GM06990 (cell line): Measurements from ENCODE around the gene ELL.

ENCODE experiments used
- DNase-seq: peaks from one replicate; pipeline ENCODE4 v3.0.0-alpha.2; 2011; ENCODE audit not compliant: insufficient read length; ENCODE audit errors: extremely low read depth
- H3K27me3 ChIP-seq: replicated peaks from 2 replicates; pipeline ENCODE4 v1.6.0; 2011; ENCODE audit warnings: low read length; ENCODE audit not compliant: control insufficient read depth, insufficient read depth
- H3K36me3 ChIP-seq: 2 replicates; pipeline ENCODE4 v1.5.1; 2011; ENCODE audit warnings: low read length; ENCODE audit not compliant: control insufficient read depth, insufficient read depth
- H3K4me3 ChIP-seq: replicated peaks from 2 replicates; pipeline ENCODE4 v1.5.1; 2011; ENCODE audit warnings: low read depth, mild to moderate bottlenecking, control low read depth, low read length
- CTCF ChIP-seq: IDR thresholded peaks from 2 replicates; pipeline ENCODE4 v1.5.1; 2011; ENCODE audit warnings: low read length, control low read depth, mild to moderate bottlenecking, inconsistent platforms; ENCODE audit not compliant: insufficient read depth, poor library complexity, severe bottlenecking

ELL gene

GRCh38 chr19:18558202-18558555 lies 36.3 kb upstream of the ELL start:
- TF ChIP-seq CTCF = no peak
- Histone ChIP-seq H3K36me3 (peaks cover 9% of the 10 kb centered on the region), H3K4me3 (peak overlapping the region; percentile 99), H3K27me3 (no peaks in the 10 kb centered on the region)
- no peak for DNase-seq

- Histone ChIP-seq H3K27me3 (no peaks in the 10 kb centered on the region), H3K36me3 (peaks cover 7% of the 10 kb centered on the region; the same call in 1 of the 2 replicates), H3K4me3 (peak within 1 kb of the TSS; percentile 99)
- peak; percentile 99 for DNase-seq
- no peak for TF ChIP-seq CTCF
These were observed 35.7 kb upstream of the ELL start, which contains the start of gene KXD1 for GRCh38 chr19:18557411-18558201. Gene KXD1, plus strand, starts transcription at chr19:18557870. Its CDS starts 4,187 bp downstream, at chr19:18562057.

GRCh38 chr19:18551631-18552030 lies 29.8 kb upstream of the ELL start:
- no peak for TF ChIP-seq CTCF
- Histone ChIP-seq H3K27me3 (no peaks in the 10 kb centered on the region), H3K36me3 (no peaks in the 10 kb centered on the region), H3K4me3 (no peak overlapping the region)
- no peak for DNase-seq

GRCh38 chr19:18543814-18544475 lies 22.1 kb upstream of the ELL start:
- DNase-seq = peak; percentile 59
- no peaks in the 10 kb centered on the region for H3K27me3 ChIP-seq
- peaks cover 12% of the 10 kb centered on the region for H3K36me3 ChIP-seq
- H3K4me3 ChIP-seq = peak overlapping the region; percentile 87
- peak; percentile 28 for TF ChIP-seq CTCF

GRCh38 chr19:18542941-18543813 lies 21.3 kb upstream of the ELL start, which contains the start of gene FKBP8:
Gene FKBP8, minus strand, starts transcription at chr19:18543573. Its CDS starts 1,603 bp downstream, at chr19:18541970.
- DNase-seq = peak; percentile 90
- H3K4me3 ChIP-seq = peak within 1 kb of the TSS; percentile 87
- TF ChIP-seq CTCF = no peak

More at GRCh38 chr19:18542941-18543813, 21.3 kb upstream of the ELL start, which contains the start of gene FKBP8:
- H3K36me3 ChIP-seq = peaks cover 15% of the 10 kb centered on the region
- no peaks in the 10 kb centered on the region for H3K27me3 ChIP-seq
